IMR-90 (cell line): ENCODE results near the gene BCL11A. TPM values are rescaled to one million over a fixed set of nuclear protein-coding genes. Genes with fewer than 3 reads are reported as not detected.

ENCODE experiments used
- ATAC-seq: fragments of 200-7000 bp; cut with Tn5 transposase; 2 replicates; pipeline ENCODE4 v1.9.1; 2020; ENCODE audit warnings: low read depth, mild to moderate bottlenecking, moderate library complexity
- BruUV-seq: library from RNA; stranded (reverse); fragments of 400-500 nt; replicated peaks from 2 replicates; lab custom pipeline; 2021; lab: Mats Ljungman, UMichigan
- CTCF ChIA-PET: fragments of 300-600 bp; formaldehyde crosslinking; extraction: SDS; loops from one replicate; lab custom pipeline; 2021; ENCODE audit warnings: antibody characterized with exemption; lab: Yijun Ruan, JAX
- POLR2A ChIA-PET: fragments of 300-600 bp; sonication (Branson Sonifier 250); formaldehyde crosslinking; loops from one replicate; lab custom pipeline; 2022; ENCODE audit warnings: antibody characterized with exemption; ENCODE audit not compliant: unreplicated experiment; lab: Charles Lee
- DNase-seq: peaks from one replicate; pipeline ENCODE4 v3.0.0; 2013
- H2AFZ ChIP-seq: replicated peaks from 2 replicates; pipeline ENCODE3; 2013; ENCODE audit warnings: low read length, mild to moderate bottlenecking; ENCODE audit not compliant: poor library complexity
- H2AK5ac ChIP-seq: 2 replicates; pipeline ENCODE4 v1.6.1; 2013; ENCODE audit warnings: low read depth, low read length, inconsistent platforms
- H2AK9ac ChIP-seq: replicated peaks from 2 replicates; pipeline ENCODE3; 2013; ENCODE audit warnings: mild to moderate bottlenecking, low read depth, low read length, moderate library complexity; ENCODE audit not compliant: poor library complexity
- H2BK120ac ChIP-seq: 2 replicates; pipeline ENCODE4 v1.6.1; 2013; ENCODE audit warnings: low read depth, low read length, inconsistent platforms
- H2BK15ac ChIP-seq: 3 replicates; pipeline ENCODE4 v1.6.1; 2013; ENCODE audit warnings: low read depth, low read length, inconsistent platforms
- H2BK20ac ChIP-seq: 2 replicates; pipeline ENCODE4 v1.6.1; 2013; ENCODE audit warnings: low read depth, mild to moderate bottlenecking, inconsistent platforms, low read length, moderate library complexity
- H2BK5ac ChIP-seq: 2 replicates; pipeline ENCODE4 v1.6.1; 2013; ENCODE audit warnings: mild to moderate bottlenecking, low read depth, low read length, inconsistent platforms; ENCODE audit not compliant: poor library complexity, severe bottlenecking
- H3K14ac ChIP-seq: replicated peaks from 2 replicates; pipeline ENCODE4 v1.6.1; 2013; ENCODE audit warnings: low read depth, low read length, inconsistent platforms
- H3K18ac ChIP-seq: 2 replicates; pipeline ENCODE4 v1.6.1; 2013; ENCODE audit warnings: low read depth, low read length, control low read depth
- H3K23ac ChIP-seq: 2 replicates; pipeline ENCODE4 v1.6.1; 2013; ENCODE audit warnings: low read depth, low read length, inconsistent platforms
- H3K27ac ChIP-seq: 2 replicates; pipeline ENCODE4 v1.5.1; 2013; ENCODE audit warnings: mild to moderate bottlenecking, control low read depth, low read length; ENCODE audit not compliant: insufficient read depth
- H3K27me3 ChIP-seq: 2 replicates; pipeline ENCODE4 v1.6.1; 2013; ENCODE audit warnings: low read length; ENCODE audit not compliant: control insufficient read depth, insufficient read depth
- H3K36me3 ChIP-seq: 2 replicates; pipeline ENCODE4 v1.6.1; 2013; ENCODE audit warnings: low read length, mixed read lengths; ENCODE audit not compliant: control insufficient read depth, insufficient read depth
- H3K4ac ChIP-seq: 2 replicates; pipeline ENCODE4 v1.6.1; 2013; ENCODE audit warnings: low read depth, low read length, inconsistent platforms
- H3K4me1 ChIP-seq: 2 replicates; pipeline ENCODE4 v1.6.1; 2013; ENCODE audit warnings: low read length, mixed read lengths; ENCODE audit not compliant: control insufficient read depth, insufficient read depth
- H3K4me2 ChIP-seq: 2 replicates; pipeline ENCODE4 v1.6.1; 2013; ENCODE audit warnings: low read depth, mild to moderate bottlenecking, control low read depth, low read length, moderate library complexity
- H3K4me3 ChIP-seq: 2 replicates; pipeline ENCODE4 v1.5.1; 2013; ENCODE audit warnings: low read depth, mild to moderate bottlenecking, control low read depth, low read length, moderate library complexity; ENCODE audit not compliant: insufficient read depth
- H3K56ac ChIP-seq: 2 replicates; pipeline ENCODE4 v1.6.1; 2013; ENCODE audit warnings: low read length, inconsistent platforms; ENCODE audit not compliant: insufficient read depth; ENCODE audit errors: extremely low read depth
- H3K79me1 ChIP-seq, 2 experiments: 2 replicates each; pipeline ENCODE4 v1.6.1; 2013; ENCODE audit warnings: low read length in 2 of 2, inconsistent platforms in 1 of 2, low read depth in 1 of 2
- H3K9ac ChIP-seq: 2 replicates; pipeline ENCODE4 v1.6.1; 2013; ENCODE audit warnings: low read depth, low read length, control low read depth
- H3K9me1 ChIP-seq: 2 replicates; pipeline ENCODE4 v1.6.1; 2013; ENCODE audit warnings: low read length, inconsistent platforms; ENCODE audit not compliant: insufficient read depth
- H3K9me3 ChIP-seq: 2 replicates; pipeline ENCODE4 v1.6.1; 2013; ENCODE audit warnings: low read length; ENCODE audit not compliant: control insufficient read depth, insufficient read depth
- H4K20me1 ChIP-seq: 2 replicates; pipeline ENCODE4 v1.6.1; 2013; ENCODE audit warnings: low read length, inconsistent platforms; ENCODE audit not compliant: insufficient read depth
- H4K5ac ChIP-seq: 2 replicates; pipeline ENCODE4 v1.6.1; 2013; ENCODE audit warnings: mild to moderate bottlenecking, low read depth, low read length, control low read depth
- H4K8ac ChIP-seq, 2 experiments: 2 replicates each; pipeline ENCODE4 v1.6.1; 2013; ENCODE audit warnings: low read depth in 2 of 2, low read length in 2 of 2, control low read depth in 1 of 2, inconsistent platforms in 1 of 2
- H4K91ac ChIP-seq: 2 replicates; pipeline ENCODE4 v1.6.1; 2013; ENCODE audit warnings: low read depth, low read length, inconsistent platforms; ENCODE audit not compliant: insufficient read depth
- FOS ChIP-seq: fragments of 150-350 bp; IDR thresholded peaks from 2 replicates; pipeline ENCODE4 v1.6.1; 2016; ENCODE audit warnings: low read depth, low read length
- MXI1 ChIP-seq: IDR thresholded peaks from 2 replicates; pipeline ENCODE4 v1.6.1; 2012; ENCODE audit warnings: low read depth, mild to moderate bottlenecking, low read length, moderate library complexity, borderline replicate concordance
- RAD21 ChIP-seq: IDR thresholded peaks from 2 replicates; pipeline ENCODE4 v1.6.1; 2012; ENCODE audit warnings: low read length, improper control_type of control experiment
- WGBS, 2 experiments: methylation state at CpG; one replicate each; pipeline versions ENCODE4 v1.1.5 to v1.1.7; 2013; ENCODE audit warnings: missing lambda C conversion rate in 2 of 2; ENCODE audit not compliant: insufficient read length in 1 of 2; ENCODE audit errors: extremely low coverage in 2 of 2; 5-methylcytosine and 5-hydroxymethylcytosine counted together
- dilution Hi-C: fragments of 300-500 bp; cut with HindIII; formaldehyde crosslinking; loops from one replicate; pipeline ENCODE4 v1.14.3; 2018; ENCODE audit warnings: low sequenced_read_pairs; ENCODE audit not compliant: unreplicated experiment
- in situ Hi-C: fragments of 300-500 bp; cut with MboI; formaldehyde crosslinking; loops from 3 replicates; pipeline ENCODE4 v1.14.3; 2019; ENCODE audit warnings: low sequenced_read_pairs, inconsistent platforms, mixed read lengths
- intact Hi-C: fragments of 100-400 bp; cut with micrococcal nuclease; formaldehyde crosslinking; loops from 2 replicates; pipeline ENCODE4 v1.10.0; 2022
- polyA plus RNA-seq, 3 experiments: library from polyadenylated mRNA; depleted of rRNA; stranded (reverse); fragments of >200 nt; gene quantifications; 2 replicates each; pipeline ENCODE4 v1.2.3, GENCODE V29; 2012; ENCODE audit warnings: low replicate concordance in 1 of 3
- total RNA-seq: library from RNA; depleted of rRNA; stranded (reverse); fragments of >200 nt; gene quantifications from 2 replicates; pipeline ENCODE4 v1.2.3, GENCODE V29; 2012

The BCL11A gene
- total and polyA plus RNA-seq, 2 of the 4 experiments (the other 2 are of a cell fraction): 1.0 to 1.1 TPM

GRCh38 chr2:60520151-60520876, 33.1 kb downstream of the BCL11A start:
- in situ Hi-C loops: no loop called here
- dilution Hi-C loops: no loop called here
- Histone ChIP-seq H4K91ac (no peak overlapping the region), H2BK20ac (no peak overlapping the region), H3K56ac (no peak overlapping the region), H3K23ac (no peak overlapping the region), H2AK5ac (no peak overlapping the region), H3K18ac (no peak overlapping the region), H3K9me3 (no peaks in the 10 kb centered on the region), H3K4ac (no peak overlapping the region; the same call in 1 of the 2 replicates), H3K9me1 (peaks cover 8% of the 10 kb centered on the region), H3K27ac (no peak overlapping the region), H4K8ac (no peak overlapping the region), H3K36me3 (no peaks in the 10 kb centered on the region), H3K27me3 (no peaks in the 10 kb centered on the region; the same call in 1 of the 2 replicates), H3K4me2 (no peak overlapping the region), H2AK9ac (no peak overlapping the region), H4K5ac (no peak overlapping the region), H2BK5ac (no peak overlapping the region), H3K4me3 (no peak overlapping the region), H4K20me1 (no peaks in the 10 kb centered on the region), H3K79me1 (no peaks in the 10 kb centered on the region), H2AFZ (no peak overlapping the region), H3K14ac (no peak overlapping the region), H2BK15ac (no peak overlapping the region), H3K4me1 (peaks cover 12% of the 10 kb centered on the region), H3K9ac (no peak overlapping the region), H2BK120ac (no peak overlapping the region)
- no peak for TF ChIP-seq RAD21
- TF ChIP-seq FOS: no peak
- no peak for TF ChIP-seq MXI1
- no TSS peak for BruUV-seq
- ChIA-PET CTCF (no interaction called here), POLR2A (no interaction called here)
- DNase-seq (peak; percentile 61), ATAC-seq (peak; percentile 16)
- intact Hi-C loops: no loop called here
- no CpG with 5 or more reads among the region's 8 CpGs for WGBS, 2 experiments
